H1 (cell line): Measurements from ENCODE around the gene H1-8. TPM values are rescaled to one million over a fixed set of nuclear protein-coding genes. Genes with fewer than 3 reads are reported as not detected.

Experiments used
- CTCF ChIA-PET: fragments of 300-600 bp; sonication (Branson Sonifier 250); formaldehyde crosslinking; loops from one replicate; lab custom pipeline; 2021; ENCODE audit not compliant: partially characterized antibody; lab: Charles Lee
- POLR2A ChIA-PET: fragments of 300-600 bp; sonication (Branson Sonifier 250); formaldehyde crosslinking; loops from one replicate; lab custom pipeline; 2021; ENCODE audit warnings: inconsistent platforms; ENCODE audit not compliant: partially characterized antibody; lab: Charles Lee
- DNase-seq, 2 experiments: peaks; one replicate each; pipeline versions ENCODE4 v3.0.0 to v3.0.0-alpha.2; 2010 to 2022; ENCODE audit warnings: low spot score in 2 of 2, low read depth in 1 of 2, mixed read lengths in 1 of 2
- FAIRE-seq: peaks from 2 replicates; lab custom pipeline; 2011; peaks lifted over from hg19 to GRCh38; lab: Jason Lieb, UNC
- H2AFZ ChIP-seq: 2 replicates; pipeline ENCODE4 v1.8.1; 2012; ENCODE audit warnings: low read length, inconsistent platforms
- H2AK5ac ChIP-seq: 2 replicates; pipeline ENCODE4 v1.6.1; 2013; ENCODE audit warnings: low read depth, low read length
- H2BK120ac ChIP-seq: replicated peaks from 2 replicates; pipeline ENCODE3; 2013; ENCODE audit warnings: low read depth, low read length, inconsistent platforms
- H2BK12ac ChIP-seq: 2 replicates; pipeline ENCODE4 v1.6.1; 2013; ENCODE audit warnings: low read depth, low read length
- H2BK15ac ChIP-seq: 2 replicates; pipeline ENCODE4 v1.6.1; 2013; ENCODE audit warnings: low read length
- H2BK20ac ChIP-seq: 2 replicates; pipeline ENCODE4 v1.6.1; 2013; ENCODE audit warnings: low read length
- H2BK5ac ChIP-seq: 2 replicates; pipeline ENCODE4 v1.6.1; 2013; ENCODE audit warnings: low read depth, low read length
- H3K14ac ChIP-seq: 2 replicates; pipeline ENCODE4 v1.6.1; 2013; ENCODE audit warnings: inconsistent platforms; ENCODE audit not compliant: insufficient read length
- H3K18ac ChIP-seq: 2 replicates; pipeline ENCODE4 v1.6.1; 2013; ENCODE audit warnings: low read length; ENCODE audit errors: extremely low read depth
- H3K23ac ChIP-seq: 2 replicates; pipeline ENCODE4 v1.6.1; 2013; ENCODE audit warnings: inconsistent platforms; ENCODE audit not compliant: insufficient read length
- H3K23me2 ChIP-seq: 2 replicates; pipeline ENCODE4 v1.6.1; 2013; ENCODE audit warnings: low read depth, low read length
- H3K27ac ChIP-seq: 2 replicates; pipeline ENCODE4 v1.6.1; 2011; ENCODE audit warnings: low read depth, low read length, inconsistent platforms
- H3K27me3 ChIP-seq, 4 experiments: replicated peaks in 1 of 4; 1 replicate in 1 of 4; 2 replicates in 3 of 4; pipeline versions ENCODE4 v1.6.1 to v1.8.1; 2011 to 2013; ENCODE audit warnings: low read length in 3 of 4, mild to moderate bottlenecking in 3 of 4, inconsistent platforms in 2 of 4, mixed read lengths in 2 of 4, moderate library complexity in 1 of 4; ENCODE audit not compliant: control insufficient read depth in 3 of 4, insufficient read depth in 3 of 4; ENCODE audit errors: extremely low read depth in 1 of 4
- H3K36me3 ChIP-seq, 4 experiments: 2 replicates each; pipeline versions ENCODE4 v1.6.1 to v1.8.1; 2011 to 2013; ENCODE audit warnings: mild to moderate bottlenecking in 4 of 4, low read length in 3 of 4, moderate library complexity in 2 of 4, control low read depth in 1 of 4, inconsistent platforms in 1 of 4; ENCODE audit not compliant: insufficient read depth in 4 of 4, control insufficient read depth in 2 of 4
- H3K4ac ChIP-seq: replicated peaks from 2 replicates; pipeline ENCODE3; 2013; ENCODE audit warnings: low read length, low read depth, mixed read lengths, inconsistent platforms; ENCODE audit not compliant: insufficient read length
- H3K4me1 ChIP-seq, 4 experiments: replicated peaks in 1 of 4; 1 replicate in 1 of 4; 2 replicates in 3 of 4; pipeline versions ENCODE4 v1.6.1 to v1.8.1; 2011 to 2013; ENCODE audit warnings: low read length in 3 of 4, inconsistent platforms in 2 of 4, mixed read lengths in 1 of 4; ENCODE audit not compliant: insufficient read depth in 4 of 4, control insufficient read depth in 3 of 4
- H3K4me2 ChIP-seq, 2 experiments: 2 replicates each; pipeline versions ENCODE4 v1.6.1 to v1.8.1; 2011 to 2013; ENCODE audit warnings: low read depth in 2 of 2, low read length in 2 of 2, control low read depth in 1 of 2, inconsistent platforms in 1 of 2, mild to moderate bottlenecking in 1 of 2; ENCODE audit not compliant: insufficient read depth in 1 of 2
- H3K4me3 ChIP-seq, 4 experiments: fragments of 200-600, 300-600 bp in 1 of 4; sonication (generic), shearing (Covaris generic), sonication (Bioruptor Twin) in 1 of 4; 2 replicates each; pipeline versions ENCODE4 v1.5.1 to v1.8.1; 2011 to 2016; ENCODE audit warnings: low read length in 4 of 4, low read depth in 3 of 4, control low read depth in 2 of 4, inconsistent platforms in 2 of 4, mild to moderate bottlenecking in 2 of 4, mixed read lengths in 1 of 4, moderate library complexity in 1 of 4; ENCODE audit not compliant: insufficient read depth in 2 of 4; ENCODE audit errors: extremely low read depth in 1 of 4
- H3K56ac ChIP-seq: replicated peaks from 2 replicates; pipeline ENCODE3; 2013; ENCODE audit warnings: low read depth, mild to moderate bottlenecking, mixed read lengths, low read length, inconsistent platforms; ENCODE audit not compliant: insufficient read length
- H3K79me1 ChIP-seq: 2 replicates; pipeline ENCODE4 v1.6.1; 2013; ENCODE audit warnings: low read depth, low read length, control low read depth
- H3K79me2 ChIP-seq, 2 experiments: 2 replicates each; pipeline versions ENCODE4 v1.6.1 to v1.8.1; 2012 to 2013; ENCODE audit warnings: low read length in 2 of 2, mild to moderate bottlenecking in 2 of 2, inconsistent platforms in 1 of 2; ENCODE audit not compliant: insufficient read depth in 2 of 2, control insufficient read depth in 1 of 2
- H3K9ac ChIP-seq, 4 experiments: replicated peaks in 1 of 4; 1 replicate in 1 of 4; 2 replicates in 3 of 4; pipeline versions ENCODE4 v1.6.1 to v1.8.1; 2011 to 2013; ENCODE audit warnings: low read depth in 3 of 4, low read length in 3 of 4, control low read depth in 2 of 4, mild to moderate bottlenecking in 2 of 4, moderate library complexity in 2 of 4, inconsistent platforms in 1 of 4; ENCODE audit errors: extremely low read depth in 1 of 4
- H3K9me3 ChIP-seq, 2 experiments: 2 replicates each; pipeline versions ENCODE4 v1.6.1 to v1.8.1; 2012 to 2013; ENCODE audit warnings: mild to moderate bottlenecking in 2 of 2, moderate library complexity in 2 of 2, control low read depth in 1 of 2, inconsistent platforms in 1 of 2, low read depth in 1 of 2, low read length in 1 of 2, mixed read lengths in 1 of 2; ENCODE audit not compliant: insufficient read depth in 2 of 2
- H4K20me1 ChIP-seq, 2 experiments: replicated peaks in 1 of 2; 2 replicates each; pipeline versions ENCODE3 to v1.8.1; 2011 to 2013; ENCODE audit warnings: inconsistent platforms in 2 of 2, low read length in 2 of 2, mild to moderate bottlenecking in 1 of 2; ENCODE audit not compliant: insufficient read depth in 2 of 2, control insufficient read depth in 1 of 2
- H4K5ac ChIP-seq: 2 replicates; pipeline ENCODE4 v1.6.1; 2013; ENCODE audit warnings: low read length, low read depth, mixed read lengths, inconsistent platforms; ENCODE audit not compliant: insufficient read length
- H4K8ac ChIP-seq: 2 replicates; pipeline ENCODE4 v1.8.0; 2013; ENCODE audit warnings: mild to moderate bottlenecking, moderate library complexity, low read length, inconsistent platforms; ENCODE audit not compliant: insufficient read depth; ENCODE audit errors: extremely low read depth
- H4K91ac ChIP-seq: replicated peaks from 2 replicates; pipeline ENCODE3; 2013; ENCODE audit warnings: low read length, mixed read lengths, inconsistent platforms; ENCODE audit not compliant: insufficient read length
- CTCF ChIP-seq, 3 experiments: IDR thresholded peaks; 1 replicate in 2 of 3; 2 replicates in 1 of 3; pipeline versions ENCODE4 v1.5.1 to v1.6.1; 2011; ENCODE audit warnings: low read length in 3 of 3, mild to moderate bottlenecking in 3 of 3, inconsistent platforms in 2 of 3, low read depth in 1 of 3, moderate library complexity in 1 of 3; ENCODE audit not compliant: insufficient read depth in 1 of 3; ENCODE audit errors: control extremely low read depth in 1 of 3
- E2F6 ChIP-seq: IDR thresholded peaks from 2 replicates; pipeline ENCODE4 v1.6.1; 2012; ENCODE audit warnings: inconsistent platforms
- MAX ChIP-seq: IDR thresholded peaks from 2 replicates; pipeline ENCODE4 v1.6.1; 2012; ENCODE audit warnings: inconsistent platforms
- RFX5 ChIP-seq: IDR thresholded peaks from 2 replicates; pipeline ENCODE4 v1.6.1; 2011; ENCODE audit warnings: low read depth, low read length, improper control_type of control experiment, borderline replicate concordance
- SP1 ChIP-seq: IDR thresholded peaks from 2 replicates; pipeline ENCODE4 v1.6.1; 2011; ENCODE audit warnings: low read depth, low read length
- SRF ChIP-seq: IDR thresholded peaks from 2 replicates; pipeline ENCODE4 v1.6.1; 2011; ENCODE audit warnings: mild to moderate bottlenecking, low read depth, low read length, moderate library complexity
- TEAD4 ChIP-seq: IDR thresholded peaks from 2 replicates; pipeline ENCODE4 v1.6.1; 2012; ENCODE audit warnings: low read depth, low read length, inconsistent platforms, mixed read lengths
- YY1 ChIP-seq: IDR thresholded peaks from 2 replicates; pipeline ENCODE4 v1.6.1; 2011; ENCODE audit warnings: low read depth, mild to moderate bottlenecking, low read length
- WGBS, 2 experiments: shearing (Covaris generic) in 1 of 2; methylation state at CpG; one replicate each; pipeline versions ENCODE4 v1.1.6 to v1.1.7; 2013 to 2015; ENCODE audit warnings: low lambda C conversion rate in 2 of 2, mixed read lengths in 2 of 2, inconsistent platforms in 1 of 2, low coverage in 1 of 2, missing lambda C conversion rate in 1 of 2; ENCODE audit not compliant: insufficient replicate concordance in 2 of 2, insufficient coverage in 1 of 2, insufficient read length in 1 of 2; ENCODE audit errors: extremely low coverage in 1 of 2, missing lambda C conversion rate in 1 of 2; 5-methylcytosine and 5-hydroxymethylcytosine counted together
- polyA plus RNA-seq, 7 experiments: library from polyadenylated mRNA; depleted of rRNA in 3 of 7; stranded (reverse) in 5 of 7; unstranded in 2 of 7; fragments of >200 nt in 5 of 7; fragments of 200-250 nt in 2 of 7; gene quantifications; 1 replicate in 5 of 7; 2 replicates in 1 of 7; 4 replicates in 1 of 7; pipeline versions ENCODE4 v1.2.1 to v1.2.3, GENCODE V29; 2011 to 2013; ENCODE audit warnings: missing spikeins in 2 of 7, mixed read lengths in 2 of 7
- total RNA-seq: library from RNA; stranded (reverse); fragmentation: NEBNext Ultra II Directional; extraction: Animal tissue kit (Norgen Biotek cat#: 25700); gene quantifications from 2 replicates; pipeline ENCODE4 v1.2.1, GENCODE V29; 2021

H1-8 gene
- total and polyA plus RNA-seq, 2 of the 8 experiments (the other 6 are each of a cell fraction or from before 2014, with no cell fraction given): not detected

- POLR2A ChIA-PET: no interaction called here
- Histone ChIP-seq H3K9ac (no peak overlapping the region), H2BK5ac (no peak overlapping the region), H4K20me1 (no peaks in the 10 kb centered on the region), H2AFZ (no peak overlapping the region), H3K79me1 (no peaks in the 10 kb centered on the region), H3K27me3 (no peaks in the 10 kb centered on the region), H2BK120ac (no peak overlapping the region), H3K36me3 (no peaks in the 10 kb centered on the region), H2BK20ac (no peak overlapping the region), H3K27ac (no peak overlapping the region), H2AK5ac (no peak overlapping the region), H2BK15ac (peak overlapping the region; percentile 10; the same call in 1 of the 2 replicates), H4K8ac (no peak overlapping the region), H3K23me2 (no peaks in the 10 kb centered on the region; the same call in 1 of the 2 replicates), H2BK12ac (no peak overlapping the region), H3K9me3 (no peaks in the 10 kb centered on the region), H3K23ac (no peak overlapping the region), H3K4me2 (no peak overlapping the region), H3K79me2 (no peaks in the 10 kb centered on the region), H4K5ac (no peak overlapping the region), H3K18ac (no peak overlapping the region), H3K56ac (no peak overlapping the region), H4K91ac (peak overlapping the region; percentile 56), H3K4ac (no peak overlapping the region), H3K4me3 (no peak overlapping the region), H3K14ac (no peak overlapping the region), H3K4me1 (peaks cover 3 to 17% (median 7%) of the 10 kb centered on the region in 4 experiments)
- DNase-seq (no peak), FAIRE-seq (no peak)
- 88% methylated on average over 15 of the region's 19 CpGs; no CpG with 5 or more reads in 1 of the 2 experiments for WGBS, 2 experiments
- CTCF ChIA-PET: interaction anchor here (1.5 to 1.6 kb wide), 4 partner anchors 8 to 58 kb away, joined by 3 to 4 read pairs (median 4); no protein-coding TSS in a partner anchor
- TF ChIP-seq CTCF (IDR thresholded peaks at IDR 0.05; ENCODE audit: control extremely low read depth in 1 of 3, insufficient read depth in 1 of 3, low read depth in 1 of 3, low read length in 3 of 3): no peak
- no peak for TF ChIP-seq MAX
- TF ChIP-seq TEAD4: no peak
- no peak for TF ChIP-seq YY1
- TF ChIP-seq RFX5: no peak
- TF ChIP-seq SRF: no peak
- TF ChIP-seq SP1: no peak
- no peak for TF ChIP-seq E2F6
These were observed 5.4 kb downstream of the H1-8 start for GRCh38 chr3:129548104-129548965.
